Loucy (cell line): Measurements from ENCODE around the gene R3HDML.

Source experiments
- H2AFZ ChIP-seq: fragments of 200-600 bp; sonication (generic); 2 replicates; pipeline ENCODE4 v1.6.0; 2016; ENCODE audit warnings: antibody characterized with exemption, mild to moderate bottlenecking, low read length, moderate library complexity
- H3F3A ChIP-seq: fragments of 200-600 bp; 2 replicates; pipeline ENCODE4 v1.6.0; 2016; ENCODE audit warnings: antibody characterized with exemption, low read depth, mild to moderate bottlenecking
- H3K27me3 ChIP-seq: fragments of 200-600 bp; sonication (generic); 2 replicates; pipeline ENCODE4 v1.6.1; 2014; ENCODE audit warnings: low read length, mild to moderate bottlenecking; ENCODE audit not compliant: insufficient read depth, poor library complexity, severe bottlenecking
- H3K36me3 ChIP-seq: fragments of 200-600 bp; sonication (generic); 2 replicates; pipeline ENCODE4 v1.6.1; 2016; ENCODE audit warnings: low read length; ENCODE audit not compliant: insufficient read depth
- H3K4me1 ChIP-seq: fragments of 200-600 bp; sonication (generic); 2 replicates; pipeline ENCODE4 v1.5.1; 2014; ENCODE audit warnings: low read length, mild to moderate bottlenecking; ENCODE audit not compliant: insufficient read depth, poor library complexity, severe bottlenecking
- H3K4me2 ChIP-seq: fragments of 200-600 bp; sonication (generic); 2 replicates; pipeline ENCODE4 v1.6.0; 2014; ENCODE audit warnings: antibody characterized with exemption, low read length, low read depth, mild to moderate bottlenecking; ENCODE audit not compliant: poor library complexity, severe bottlenecking
- H3K4me3 ChIP-seq: fragments of 200-600 bp; sonication (generic); 2 replicates; pipeline ENCODE4 v1.5.1; 2014; ENCODE audit warnings: low read length, mild to moderate bottlenecking, mixed read lengths; ENCODE audit not compliant: poor library complexity, severe bottlenecking
- H3K79me2 ChIP-seq: fragments of 200-600 bp; sonication (generic); 2 replicates; pipeline ENCODE4 v1.6.1; 2014; ENCODE audit warnings: low read length; ENCODE audit not compliant: insufficient read depth
- H3K9ac ChIP-seq: fragments of 200-600 bp; sonication (generic); 2 replicates; pipeline ENCODE4 v1.6.0; 2014; ENCODE audit warnings: mild to moderate bottlenecking, low read depth, low read length, moderate library complexity; ENCODE audit not compliant: poor library complexity, severe bottlenecking
- H3K9me2 ChIP-seq: fragments of 200-600 bp; sonication (generic); replicated peaks from 2 replicates; pipeline ENCODE4 v1.6.1; 2016; ENCODE audit warnings: low read depth, low read length, mixed read lengths
- H3K9me3 ChIP-seq: fragments of 200-600 bp; sonication (generic); 2 replicates; pipeline ENCODE4 v1.6.1; 2014; ENCODE audit warnings: mild to moderate bottlenecking, antibody characterized with exemption, low read length, low read depth; ENCODE audit not compliant: insufficient read depth
- H4K20me1 ChIP-seq: fragments of 200-600 bp; sonication (generic); 2 replicates; pipeline ENCODE4 v1.6.0; 2014; ENCODE audit warnings: antibody characterized with exemption, low read length, mild to moderate bottlenecking; ENCODE audit not compliant: insufficient read depth, poor library complexity, severe bottlenecking
- CTCF ChIP-seq: fragments of 200-600 bp; sonication (generic); conservative IDR thresholded peaks from 2 replicates; pipeline ENCODE4 v1.5.1; 2014; ENCODE audit warnings: mild to moderate bottlenecking, antibody characterized with exemption, low read length
- EZH2phosphoT487 ChIP-seq: fragments of 200-600 bp; IDR thresholded peaks from 2 replicates; pipeline ENCODE4 v1.6.1; 2018; ENCODE audit warnings: antibody characterized with exemption, mild to moderate bottlenecking, moderate library complexity, borderline replicate concordance

Gene R3HDML

GRCh38 chr20:44364068-44364467 is 27.2 kb downstream of the R3HDML start:
- H3K4me3 ChIP-seq: no peak overlapping the region
- no peaks in the 10 kb centered on the region for H3K9me3 ChIP-seq
- H4K20me1 ChIP-seq: no peaks in the 10 kb centered on the region
- no peak overlapping the region for H2AFZ ChIP-seq
- no peak overlapping the region for H3K4me2 ChIP-seq
- no peaks in the 10 kb centered on the region for H3K79me2 ChIP-seq
- H3K9me2 ChIP-seq: no peaks in the 10 kb centered on the region
- TF ChIP-seq EZH2phosphoT487 (no peak), CTCF (no peak)
- no peaks in the 10 kb centered on the region for H3F3A ChIP-seq
- no peaks in the 10 kb centered on the region for H3K4me1 ChIP-seq
- no peaks in the 10 kb centered on the region for H3K27me3 ChIP-seq
- no peaks in the 10 kb centered on the region for H3K36me3 ChIP-seq
- H3K9ac ChIP-seq: no peak overlapping the region

GRCh38 chr20:44364780-44365179 is 27.9 kb downstream of the R3HDML start:
- Histone ChIP-seq H3K36me3 (no peaks in the 10 kb centered on the region), H3F3A (no peaks in the 10 kb centered on the region), H3K9me3 (no peaks in the 10 kb centered on the region), H3K4me3 (no peak overlapping the region), H3K9me2 (no peaks in the 10 kb centered on the region), H3K27me3 (no peaks in the 10 kb centered on the region), H3K4me2 (no peak overlapping the region), H3K4me1 (no peaks in the 10 kb centered on the region), H2AFZ (no peak overlapping the region), H3K9ac (no peak overlapping the region), H4K20me1 (no peaks in the 10 kb centered on the region), H3K79me2 (no peaks in the 10 kb centered on the region)
- TF ChIP-seq CTCF: no peak
- TF ChIP-seq EZH2phosphoT487: no peak

- no peak overlapping the region for H2AFZ ChIP-seq
- no peaks in the 10 kb centered on the region for H3K4me1 ChIP-seq
- H3K9ac ChIP-seq: no peak overlapping the region
- H3K27me3 ChIP-seq: no peaks in the 10 kb centered on the region
- no peaks in the 10 kb centered on the region for H3K36me3 ChIP-seq
- TF ChIP-seq EZH2phosphoT487 (no peak), CTCF (no peak)
- no peaks in the 10 kb centered on the region for H3F3A ChIP-seq
- H3K4me3 ChIP-seq: no peak overlapping the region
- no peaks in the 10 kb centered on the region for H4K20me1 ChIP-seq
- no peak overlapping the region for H3K4me2 ChIP-seq
- no peaks in the 10 kb centered on the region for H3K79me2 ChIP-seq
- no peaks in the 10 kb centered on the region for H3K9me3 ChIP-seq
- no peaks in the 10 kb centered on the region for H3K9me2 ChIP-seq
Measured at GRCh38 chr20:44367746-44368145, 30.9 kb downstream of the R3HDML start.
